Hematopoietic multipotent progenitor cell treated with erythropoietin and hydrocortisone succinate and interleukin-3 and kit ligand, for 15 days (in vitro differentiated cells): ENCODE measurements around the gene KRTAP17-1.

Source experiments
- DNase-seq: peaks from one replicate; pipeline ENCODE4 v3.0.0-alpha.2; 2015; ENCODE audit warnings: low spot score

KRTAP17-1 gene

DNA sequence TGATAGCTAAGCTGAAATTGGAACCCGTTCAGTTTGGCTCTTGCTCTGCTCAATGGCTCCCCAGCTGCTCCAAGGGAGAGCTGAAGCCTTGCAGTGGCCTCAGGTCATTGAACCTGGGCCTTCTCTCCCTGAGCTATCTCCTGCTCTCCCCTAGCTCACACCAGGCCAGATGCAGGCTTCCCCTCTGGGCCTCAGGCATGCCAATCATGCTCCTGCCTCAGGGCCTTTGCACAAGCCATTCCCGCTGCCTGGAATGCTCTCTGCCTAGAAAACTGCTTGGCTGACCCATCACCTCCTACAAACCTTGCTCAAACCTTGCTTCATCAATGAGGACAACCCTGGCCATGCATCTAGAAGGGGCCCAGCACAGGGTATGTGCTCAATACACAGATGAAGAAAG lies 16.7 kb upstream of the KRTAP17-1 start:
- no peak for DNase-seq

DNA sequence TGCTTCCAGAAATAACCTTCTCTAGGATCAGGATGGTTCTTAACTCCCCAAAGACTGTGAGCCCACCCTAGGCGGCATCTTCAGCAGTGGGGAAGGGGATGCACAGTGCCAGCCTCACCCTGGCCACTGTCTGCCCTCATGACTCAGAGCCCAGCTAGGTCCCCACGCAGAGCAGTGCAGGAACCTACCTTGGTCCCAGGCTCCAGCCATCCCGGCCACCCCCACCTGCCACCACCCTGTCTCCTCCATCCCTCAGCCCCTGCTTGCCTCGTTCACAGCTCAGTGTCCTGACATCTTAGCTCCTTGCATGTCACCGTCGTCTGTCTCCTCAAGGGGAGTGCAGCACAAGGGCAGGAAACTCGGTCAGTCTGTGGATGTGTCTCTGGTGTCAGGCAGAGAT lies 16.1 kb upstream of the KRTAP17-1 start:
- no peak for DNase-seq

DNA sequence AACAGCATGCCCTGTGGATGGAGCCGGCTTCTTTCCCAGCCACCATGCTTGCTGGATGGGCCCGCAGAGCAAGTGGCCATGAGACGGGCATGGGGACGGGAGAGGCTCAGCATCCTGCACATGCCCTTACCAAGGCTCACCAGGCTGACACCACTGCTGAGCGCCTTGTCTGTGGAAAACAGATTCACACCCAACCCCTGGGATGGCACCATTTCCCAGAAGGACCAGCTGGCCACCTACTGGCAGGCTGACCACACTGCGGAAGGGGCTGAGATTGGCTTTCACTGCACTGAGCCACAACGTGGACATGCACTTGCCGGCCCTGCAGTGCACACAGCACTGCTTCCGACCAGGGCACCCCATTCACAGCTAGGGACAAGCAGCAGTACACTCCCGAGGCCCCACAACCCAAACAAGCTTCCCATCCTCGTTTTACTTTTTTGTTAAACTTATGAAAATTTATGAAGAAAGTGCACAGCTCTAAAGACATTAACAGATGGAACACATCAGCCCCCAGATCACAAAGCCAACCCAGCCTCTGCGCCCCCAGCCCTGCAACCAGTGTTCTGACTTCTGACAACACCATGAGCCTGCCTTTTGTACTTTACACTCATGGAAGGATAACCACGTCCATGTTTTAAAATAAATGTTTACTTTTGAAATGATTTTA lies 13.9 kb upstream of the KRTAP17-1 start:
- DNase-seq, result no peak

DNA sequence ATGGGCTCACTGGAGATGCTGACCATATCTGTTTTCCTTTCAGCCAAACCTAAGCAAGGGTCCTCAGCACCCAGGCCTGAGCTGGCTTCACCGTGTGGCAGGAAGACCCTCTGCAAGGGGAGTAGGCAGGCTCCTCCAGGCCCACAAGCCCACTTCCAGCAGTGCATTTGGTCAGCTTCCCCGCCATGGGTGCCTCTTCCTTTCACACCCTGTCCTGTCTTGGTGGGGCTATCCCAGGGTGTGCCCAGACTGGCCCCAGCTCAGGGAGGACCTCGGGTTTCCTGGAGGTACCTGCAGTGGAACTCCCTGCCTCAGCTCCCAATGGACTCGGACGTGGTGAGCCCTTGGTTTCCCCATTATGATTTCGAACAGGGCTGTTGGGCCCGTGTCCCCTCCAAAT lies 12.7 kb upstream of the KRTAP17-1 start:
- no peak for DNase-seq

DNA sequence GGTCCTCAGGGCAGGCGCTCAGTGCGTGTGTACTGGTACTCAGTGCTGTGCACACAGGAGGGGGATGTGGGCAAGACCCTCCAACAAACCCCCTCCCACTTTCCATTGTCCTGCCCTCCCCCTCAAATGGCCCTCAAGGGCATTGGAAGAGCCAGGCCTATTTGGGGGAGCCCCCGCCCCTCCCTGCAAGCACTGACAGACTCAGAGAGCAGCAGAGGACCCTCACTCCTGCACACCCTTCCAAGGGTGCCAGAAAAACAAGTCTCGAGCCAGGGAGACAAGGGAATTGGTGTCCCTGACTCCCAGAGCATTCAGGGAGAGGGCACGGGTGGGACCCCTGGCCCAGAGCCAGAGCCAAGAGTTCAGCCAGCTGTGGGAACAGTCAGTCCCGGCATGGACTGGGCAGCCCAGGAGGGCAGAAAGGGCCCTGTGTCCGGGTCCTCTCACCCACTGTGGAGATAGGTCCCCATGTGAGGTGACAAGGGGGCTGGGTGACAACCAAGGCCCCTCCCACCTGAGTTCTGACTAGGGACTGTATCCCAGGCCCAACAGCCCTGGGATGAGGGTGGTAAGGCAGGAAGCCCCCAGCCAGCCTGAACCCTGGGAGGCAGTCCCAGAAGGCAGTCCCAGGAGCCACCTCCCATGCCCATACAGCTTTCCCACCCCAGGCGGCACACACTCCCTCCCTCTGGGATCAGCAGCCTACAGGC lies 12.1 kb upstream of the KRTAP17-1 start:
- no peak for DNase-seq

DNA sequence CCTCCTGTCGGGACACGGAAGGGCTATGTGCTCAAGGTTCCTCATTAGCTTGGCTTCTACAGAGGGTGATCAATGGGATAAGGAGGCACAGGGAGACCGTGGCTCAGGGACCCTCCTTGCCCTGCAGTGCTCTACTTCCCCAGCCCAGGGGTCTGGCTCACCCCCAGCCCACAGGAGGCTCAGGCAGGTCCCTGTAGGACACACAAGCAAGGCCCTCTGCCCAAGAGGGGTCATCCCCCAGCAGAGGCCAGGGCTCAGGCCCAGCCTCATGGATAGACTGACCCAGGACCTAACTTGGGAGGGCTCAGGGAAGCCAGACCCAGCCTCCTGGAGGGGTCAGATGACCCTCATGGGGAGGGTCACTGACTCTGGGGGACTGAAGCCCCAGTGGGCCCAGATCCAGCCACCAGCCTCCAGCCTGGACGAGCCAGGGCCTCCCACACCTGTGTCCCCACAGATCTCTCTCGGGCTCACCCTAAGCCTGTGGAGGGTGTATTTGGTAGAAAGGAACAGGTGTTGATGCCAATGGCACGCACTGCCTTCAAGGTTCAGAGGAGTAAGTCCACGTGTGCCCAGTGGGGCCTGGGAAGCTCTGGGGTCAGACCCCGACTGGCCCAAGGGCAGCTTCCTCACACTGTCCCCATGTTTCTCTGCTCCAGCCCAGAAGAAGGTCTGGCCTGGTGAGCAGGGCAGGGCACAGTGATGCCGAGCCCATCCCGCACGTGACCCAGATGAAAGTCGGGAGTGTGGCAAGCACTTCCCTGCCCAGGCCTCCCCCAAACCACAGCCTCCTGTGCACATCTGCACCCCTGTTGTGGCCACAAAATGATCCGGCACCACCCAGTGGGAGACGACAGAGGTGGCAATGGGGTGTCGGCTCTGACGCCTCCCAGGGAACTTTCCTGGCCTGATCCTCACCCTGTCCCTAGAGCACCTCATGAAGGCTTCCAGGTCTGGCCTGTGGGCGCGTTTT lies 10.9 kb upstream of the KRTAP17-1 start:
- no peak for DNase-seq

DNA sequence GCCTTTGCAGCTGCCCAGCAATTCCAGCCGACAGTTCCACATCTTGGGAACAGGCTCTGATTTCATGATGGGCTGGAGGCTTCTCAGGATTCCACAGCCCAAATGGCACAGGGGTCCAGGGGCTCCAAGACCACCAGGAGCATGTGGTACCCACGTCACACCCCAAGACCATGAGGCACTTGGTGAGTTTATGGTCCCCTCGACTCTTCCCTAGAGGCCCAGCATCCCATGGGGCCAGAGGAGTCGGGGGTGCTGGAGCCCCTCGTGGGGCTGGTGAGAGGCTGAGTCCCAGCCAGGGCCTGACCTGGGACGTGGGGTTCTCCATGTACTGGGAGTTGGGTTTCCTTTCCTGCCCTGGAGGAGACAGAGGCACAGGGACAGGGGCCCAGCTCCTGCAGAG lies 10.1 kb upstream of the KRTAP17-1 start:
- DNase-seq, result no peak

DNA sequence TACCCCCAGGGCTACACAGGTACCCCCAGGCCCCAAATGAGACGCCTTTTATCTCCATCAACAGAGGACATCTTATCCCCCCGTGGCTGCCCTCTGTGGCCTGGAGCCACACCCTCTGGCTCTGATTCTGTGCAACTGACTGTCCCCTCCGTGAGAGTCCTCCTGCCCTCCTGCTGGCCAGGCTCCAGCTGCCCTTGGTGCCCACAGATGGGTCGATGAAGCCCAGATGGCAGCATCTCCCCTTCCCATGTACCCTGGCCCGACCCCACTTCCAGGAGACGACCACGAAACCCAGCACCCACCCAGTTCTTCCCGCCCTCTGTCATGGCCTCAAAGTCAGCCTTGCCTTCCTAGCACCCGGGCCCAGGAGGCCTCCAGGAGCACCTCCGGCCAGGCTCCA lies 9.6 kb upstream of the KRTAP17-1 start:
- no peak for DNase-seq

DNA sequence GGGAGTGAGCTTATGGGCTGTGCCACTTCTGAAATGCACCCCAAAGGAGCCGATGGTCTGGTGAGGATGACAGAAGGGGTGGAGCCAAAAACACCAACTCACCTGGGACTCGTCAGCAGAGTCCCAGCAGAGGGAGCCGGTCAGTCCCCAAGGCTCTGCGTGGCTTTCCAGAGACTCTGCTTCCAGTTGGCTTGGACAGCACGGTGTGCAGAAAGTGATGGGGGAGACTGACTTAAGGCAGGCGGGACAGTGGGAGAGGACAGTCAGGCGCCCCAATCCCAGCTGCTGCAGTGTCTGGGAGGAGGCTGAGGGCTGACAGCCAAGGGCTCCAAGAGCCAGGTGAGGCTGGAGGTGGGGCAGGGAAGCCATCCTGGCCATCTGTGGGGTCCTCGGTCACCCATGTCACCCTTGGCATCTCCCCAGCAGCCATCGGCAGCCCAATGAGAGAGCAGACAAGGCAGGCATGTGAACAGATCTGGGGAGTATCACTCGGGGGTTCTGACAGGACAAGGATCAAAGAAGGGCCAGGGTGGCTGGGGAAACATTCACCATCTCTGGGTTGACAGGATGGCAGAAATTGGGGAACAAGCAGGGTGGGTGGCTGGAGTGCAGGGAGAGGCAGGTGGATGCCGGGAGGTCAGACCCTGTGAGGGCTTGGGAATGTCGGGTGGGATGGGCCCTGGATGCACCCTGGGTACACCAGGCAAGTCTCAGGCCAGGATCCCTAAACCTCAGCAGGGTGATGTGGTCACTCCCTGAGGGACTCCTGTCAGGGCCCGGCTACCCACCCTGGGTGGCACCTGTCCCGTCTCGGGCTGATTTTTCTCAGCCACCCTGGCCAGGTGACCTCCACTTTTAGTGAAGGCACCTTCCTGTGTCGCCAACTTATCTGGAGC lies 8.9 kb upstream of the KRTAP17-1 start:
- DNase-seq, result no peak

DNA sequence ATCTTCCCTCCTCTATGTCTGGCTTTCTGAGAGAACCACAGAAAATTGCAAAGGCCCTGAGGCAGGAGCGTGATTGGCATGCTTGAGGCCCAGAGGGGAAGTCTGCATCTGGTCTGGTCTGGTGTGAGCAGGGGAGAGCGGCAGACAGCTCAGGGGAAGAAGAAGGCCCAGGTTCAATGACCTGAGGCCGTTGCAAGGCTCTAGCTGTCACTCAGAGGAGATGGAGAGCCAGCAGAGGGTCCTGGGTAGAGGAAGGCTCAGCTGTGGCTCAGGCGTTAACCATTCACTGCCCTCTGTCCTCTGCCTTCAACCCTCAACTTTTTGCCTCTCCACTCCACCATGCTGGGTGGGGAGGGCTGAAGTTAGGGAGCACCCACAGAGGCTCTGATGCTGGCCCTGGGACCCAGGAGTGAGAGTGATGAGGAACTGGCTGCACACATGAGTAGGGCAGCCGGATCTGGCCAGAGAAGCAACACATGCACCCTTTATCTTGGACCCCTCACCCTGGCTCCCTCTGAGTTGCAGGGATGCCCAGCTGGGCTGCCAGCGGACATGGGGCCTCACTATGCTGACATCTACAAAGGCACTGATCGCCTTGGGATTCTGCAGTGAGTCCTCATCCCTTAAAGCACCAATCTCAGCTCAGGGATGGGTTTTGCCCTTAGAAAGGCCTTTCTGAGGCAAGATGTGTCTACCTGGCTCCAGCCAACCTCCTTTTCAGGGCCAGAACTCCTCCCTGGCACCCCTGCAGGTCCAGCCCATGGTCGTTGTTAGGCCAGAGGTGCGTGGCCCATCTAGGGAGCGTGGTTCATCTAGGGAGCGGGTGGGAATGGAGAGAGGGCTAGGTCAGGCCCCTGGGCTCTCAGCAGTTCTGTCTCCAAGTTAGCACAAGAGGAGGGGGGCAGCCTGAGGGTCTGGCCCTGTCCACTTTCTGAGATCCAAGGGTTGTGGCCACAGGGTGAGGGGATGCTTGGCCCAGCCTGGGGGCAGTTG lies 7.7 kb upstream of the KRTAP17-1 start:
- no peak for DNase-seq

DNA sequence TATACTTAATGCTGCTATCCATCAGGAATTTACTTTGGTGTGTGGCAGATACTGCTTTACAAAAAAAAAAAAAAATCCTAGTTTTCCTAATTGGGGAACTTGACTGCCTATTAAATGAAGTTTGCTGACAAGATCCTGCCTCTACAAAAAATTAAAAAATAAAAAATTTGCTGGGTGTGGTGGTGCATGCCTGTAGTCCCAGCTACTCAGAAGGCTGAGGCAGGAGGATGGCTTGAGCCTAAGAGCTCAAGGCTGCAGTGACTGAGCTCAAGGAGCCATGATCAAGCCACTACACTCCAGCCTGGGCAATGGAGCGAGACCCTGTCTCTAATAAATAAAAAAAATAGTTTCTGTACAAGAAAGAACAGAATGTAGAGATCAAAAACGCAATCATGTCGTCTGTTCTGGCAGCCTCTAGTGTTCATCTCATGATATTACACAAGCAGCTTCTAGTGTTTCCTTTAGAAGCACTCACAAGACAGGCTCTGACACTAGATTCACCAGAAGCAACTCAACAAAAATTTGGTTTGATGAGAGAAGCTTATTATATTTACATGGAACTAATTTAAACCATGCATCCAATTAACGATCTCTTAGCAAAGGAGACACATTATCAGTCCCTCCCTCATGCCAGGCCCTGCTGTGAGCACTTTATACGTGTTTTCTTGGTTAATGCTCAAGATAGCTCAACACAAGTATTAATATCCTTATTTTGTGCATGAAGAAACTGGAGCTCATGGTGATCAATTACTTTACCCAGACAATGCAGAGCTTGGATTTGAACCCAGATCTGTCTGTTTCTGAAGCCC lies 6.8 kb upstream of the KRTAP17-1 start:
- DNase-seq, result no peak

DNA sequence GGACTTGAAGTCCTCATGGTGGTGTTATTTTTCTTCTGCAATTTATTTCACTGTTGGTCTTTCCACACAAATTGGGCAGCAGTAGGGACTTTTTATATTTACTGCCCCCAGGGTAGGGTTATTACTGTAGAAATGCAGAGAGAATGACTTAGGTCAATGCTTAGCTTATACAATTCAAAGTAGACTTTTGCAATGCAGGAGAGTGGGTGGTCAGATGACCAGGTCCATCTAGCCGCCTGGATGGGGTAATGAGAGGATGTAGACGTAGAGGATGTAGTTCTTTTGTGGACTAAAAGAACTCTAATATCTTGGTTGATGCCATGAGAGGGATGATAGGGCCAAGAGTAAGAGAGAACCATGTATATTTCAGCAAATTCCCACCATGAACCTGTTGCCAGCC lies 2.7 kb upstream of the KRTAP17-1 start:
- DNase-seq, result no peak

DNA sequence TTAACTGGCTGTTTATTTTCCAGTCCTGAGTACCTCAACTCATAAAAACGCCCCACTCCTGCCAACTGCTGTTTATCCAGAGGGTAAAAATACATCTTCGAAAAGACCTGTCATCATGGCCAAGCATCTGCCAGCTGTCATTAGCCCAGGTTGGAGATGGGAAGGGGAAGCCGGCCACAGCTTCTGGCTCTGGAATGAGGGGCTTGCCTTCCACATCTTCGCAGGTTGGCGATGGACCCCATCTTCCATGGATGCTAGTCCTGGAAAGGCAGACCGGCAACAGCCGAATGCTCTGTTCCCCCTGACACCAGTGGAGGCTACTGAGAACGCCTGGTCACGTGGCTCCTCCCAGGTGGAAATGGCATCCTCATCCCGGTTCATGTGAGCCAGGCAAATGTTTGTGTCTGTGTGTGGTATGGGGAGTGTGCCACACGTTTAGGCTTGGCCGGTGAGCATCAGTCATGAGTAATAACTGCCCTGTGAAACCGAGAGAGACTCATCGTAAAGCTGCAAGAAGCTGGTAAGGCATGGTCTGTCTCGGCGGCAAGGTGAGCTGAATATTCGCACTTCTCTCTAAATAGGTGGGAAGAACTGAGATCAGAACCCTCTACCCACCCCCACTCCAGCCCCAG lies 420 bp upstream of the KRTAP17-1 start:
- DNase-seq, result no peak

DNA sequence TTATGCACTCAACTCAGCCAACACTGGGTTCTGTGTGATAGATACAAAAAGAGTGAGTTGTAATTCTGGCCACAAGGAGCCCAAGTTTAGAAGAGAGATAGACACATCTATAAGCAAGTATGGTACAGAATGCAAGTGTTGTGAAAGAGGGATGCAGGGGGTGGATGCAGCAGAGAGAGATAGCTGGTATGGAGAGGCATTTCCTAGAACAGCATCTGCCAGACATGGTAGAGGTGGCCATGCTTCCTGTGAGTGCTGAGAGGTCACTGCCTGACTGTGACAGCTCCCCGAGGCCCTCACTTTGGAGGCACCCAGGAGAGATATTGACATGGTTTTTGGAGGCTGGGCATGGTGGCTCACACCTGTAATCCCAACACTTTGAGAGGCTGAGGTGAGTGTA lies 4.4 kb downstream of the KRTAP17-1 start:
- DNase-seq, result no peak

DNA sequence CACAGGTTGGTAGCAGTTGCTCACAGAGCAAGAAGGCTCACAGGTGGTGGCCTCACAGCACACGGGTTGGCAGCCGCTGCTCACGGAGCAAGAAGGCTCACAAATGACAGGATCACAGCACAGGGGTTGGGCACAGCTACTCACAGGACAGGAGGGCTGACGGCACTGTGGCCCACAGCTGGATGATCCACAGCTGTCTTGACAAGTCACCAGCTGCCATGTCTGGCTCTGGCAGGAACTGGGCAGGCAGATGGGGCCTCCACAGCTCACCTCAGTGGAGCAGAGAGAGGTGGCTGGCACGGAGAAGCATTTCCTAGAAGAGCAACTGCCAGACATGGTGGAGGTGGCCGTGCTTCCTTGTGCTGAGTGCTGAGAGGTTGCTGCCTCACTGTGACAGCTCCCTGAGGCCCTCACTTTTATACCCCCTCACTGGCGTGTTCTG lies 6.6 kb downstream of the KRTAP17-1 start, which contains the start of gene KRTAP16-1:
Gene KRTAP16-1 (minus strand): TSS at position 392 of the 442 bp plus-strand sequence. CDS start 56 bp downstream, at position 336.
- no peak for DNase-seq

DNA sequence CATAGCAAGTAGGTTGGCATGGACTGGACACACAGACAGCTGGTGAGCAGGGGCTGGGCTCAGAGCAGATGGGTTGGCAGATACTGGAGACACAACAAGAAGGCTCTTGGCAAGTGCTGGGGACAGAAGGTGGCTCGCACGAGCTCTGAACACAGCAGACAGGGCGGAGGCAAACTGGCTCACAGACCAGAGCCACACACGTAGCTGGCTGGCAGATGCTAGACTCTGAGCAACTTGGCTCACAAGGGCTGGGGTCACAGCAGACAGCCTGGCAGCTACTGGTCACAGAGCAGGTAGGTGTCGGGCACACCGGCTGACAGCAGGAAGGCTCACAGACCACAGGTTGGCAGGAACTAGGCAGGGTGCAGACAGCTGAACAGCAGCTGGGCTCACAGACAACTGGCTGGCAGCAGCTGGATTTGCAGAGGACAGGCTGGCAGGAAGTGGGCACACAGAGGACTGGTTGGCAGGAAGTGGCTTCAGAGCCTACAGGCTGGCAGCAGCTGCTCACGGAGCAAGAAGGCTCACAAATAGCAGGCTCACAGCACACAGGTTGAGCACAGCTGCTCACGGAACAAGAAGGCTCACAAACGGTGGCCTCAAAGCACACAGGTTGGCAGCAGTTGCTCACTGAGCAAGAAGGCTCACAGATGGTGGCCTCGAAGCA lies 7.1 kb downstream of the KRTAP17-1 start:
- no peak for DNase-seq

DNA sequence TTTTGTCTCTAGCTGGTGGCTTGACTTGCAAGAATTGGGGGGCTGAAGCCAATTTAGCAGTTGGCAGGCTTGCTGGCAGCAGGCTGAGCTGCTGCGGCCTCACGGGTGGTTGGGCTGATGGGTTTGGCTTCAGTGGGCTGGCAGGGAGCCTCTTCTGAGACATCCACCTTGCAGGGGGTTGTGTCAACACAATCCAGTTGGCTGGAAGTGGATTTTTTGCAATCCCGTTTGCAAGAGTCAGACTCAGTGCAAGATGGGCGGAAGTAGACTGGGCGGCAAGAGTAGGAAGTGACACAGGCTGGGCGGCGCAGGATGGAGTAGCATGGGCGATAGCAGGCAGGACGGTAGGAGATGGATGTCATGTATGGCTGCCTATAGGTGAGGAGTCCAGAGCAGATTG lies 7.9 kb downstream of the KRTAP17-1 start:
- no peak for DNase-seq

DNA sequence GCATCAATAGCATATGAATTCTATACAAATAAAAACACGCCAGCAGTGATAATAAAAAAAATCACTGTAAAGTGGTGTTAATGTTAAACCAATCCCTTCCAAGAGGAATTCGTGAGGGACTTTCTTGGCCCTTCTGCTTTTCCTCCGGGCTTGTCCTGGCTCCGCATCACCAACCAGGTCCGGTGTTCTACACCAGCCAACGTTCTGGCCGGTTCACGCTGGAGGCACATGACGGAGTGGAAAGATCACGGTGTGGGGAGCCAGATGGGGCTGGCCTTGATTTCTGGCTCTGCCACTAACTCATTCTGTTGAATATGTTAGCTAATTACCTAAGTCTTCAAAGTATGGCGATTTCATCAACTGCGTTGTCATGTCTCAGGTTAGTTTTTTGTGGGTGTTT lies 11.4 kb downstream of the KRTAP17-1 start:
- DNase-seq, result no peak
